Skeletal muscle cell (primary cell): Measurements from ENCODE around the gene CIAPIN1.
A peak's percentile ranks its signal among the peaks of the same experiment; 100 is the strongest.

Source experiments
- DNase-seq: peaks from one replicate; pipeline ENCODE4 v3.0.0-alpha.2; 2010; ENCODE audit warnings: low read depth
- H3K4me3 ChIP-seq: 2 replicates; pipeline ENCODE4 v1.5.1; 2011; ENCODE audit warnings: low read depth, mild to moderate bottlenecking, control low read depth, low read length, moderate library complexity

Gene CIAPIN1

GRCh38 chr16:57447186-57447962, at the start of gene CIAPIN1, which contains the start of gene COQ9:
TSS of gene CIAPIN1 (minus strand) at chr16:57447385. CDS start at chr16:57440928, 6,457 bp downstream.
TSS of gene COQ9 (plus strand) at chr16:57447479. CDS start at chr16:57447506, 27 bp downstream.
- H3K4me3 ChIP-seq = peak within 1 kb of the TSS; percentile 82
- DNase-seq = peak; percentile 76

- H3K4me3 ChIP-seq = no peak overlapping the region
- DNase-seq = no peak
Observed at GRCh38 chr16:57493767-57494166, 46.6 kb upstream of the CIAPIN1 start.

- no peak for DNase-seq
- no peak overlapping the region for H3K4me3 ChIP-seq
Observed at GRCh38 chr16:57489229-57489628, 42.0 kb upstream of the CIAPIN1 start.

GRCh38 chr16:57486858-57487834, 40.0 kb upstream of the CIAPIN1 start:
- H3K4me3 ChIP-seq = peak overlapping the region; percentile 84
- DNase-seq = no peak

GRCh38 chr16:57485916-57486857, 39.0 kb upstream of the CIAPIN1 start, which contains the start of gene DOK4:
TSS of gene DOK4 (minus strand) at chr16:57486493. CDS start at chr16:57479507, 6,986 bp downstream.
- DNase-seq = peak; percentile 21
- H3K4me3 ChIP-seq = peak within 1 kb of the TSS; percentile 84

GRCh38 chr16:57485091-57485915, 38.1 kb upstream of the CIAPIN1 start:
- peak overlapping the region; percentile 84 for H3K4me3 ChIP-seq
- DNase-seq = no peak

GRCh38 chr16:57484515-57485005, 37.4 kb upstream of the CIAPIN1 start:
- DNase-seq = no peak
- H3K4me3 ChIP-seq = no peak overlapping the region

- H3K4me3 ChIP-seq = no peak overlapping the region
- DNase-seq = no peak
Observed at GRCh38 chr16:57483725-57484514, 36.7 kb upstream of the CIAPIN1 start.

- H3K4me3 ChIP-seq = no peak overlapping the region
- DNase-seq = no peak
Observed at GRCh38 chr16:57482845-57483545, 35.8 kb upstream of the CIAPIN1 start.

GRCh38 chr16:57481421-57481820, 34.2 kb upstream of the CIAPIN1 start:
- DNase-seq = no peak
- H3K4me3 ChIP-seq = no peak overlapping the region

- H3K4me3 ChIP-seq = no peak overlapping the region
- DNase-seq = no peak
Observed at GRCh38 chr16:57480754-57481230, 33.6 kb upstream of the CIAPIN1 start.

- H3K4me3 ChIP-seq = peak overlapping the region; percentile 57
- no peak for DNase-seq
Observed at GRCh38 chr16:57479976-57480753, 33.0 kb upstream of the CIAPIN1 start.

GRCh38 chr16:57479205-57479975, 32.2 kb upstream of the CIAPIN1 start:
- DNase-seq = peak; percentile 26
- H3K4me3 ChIP-seq = peak overlapping the region; percentile 57

GRCh38 chr16:57478396-57479204, 31.4 kb upstream of the CIAPIN1 start:
- peak overlapping the region; percentile 57 for H3K4me3 ChIP-seq
- DNase-seq = no peak
